Type B pancreatic cell (in vitro differentiated cells): ENCODE data around the gene E2F1. TPM values are rescaled to one million over a fixed set of nuclear protein-coding genes. Genes with fewer than 3 reads are reported as not detected.
"Not testable (repeated sequence)": the region's sequence is repeated elsewhere in the genome, so short reads cannot be mapped to it uniquely, and the experiment has no call there.

Experiments
- DNase-seq: peaks from one replicate; pipeline ENCODE4 v3.0.0; 2021; ENCODE audit warnings: mixed read lengths; ENCODE audit not compliant: unreplicated experiment; ENCODE audit errors: extremely low spot score
- H3K27ac Mint-ChIP-seq: 2 replicates; pipeline ENCODE4 v1.8.0; 2021; ENCODE audit warnings: mild to moderate bottlenecking, mixed read lengths
- H3K27me3 Mint-ChIP-seq: 2 replicates; pipeline ENCODE4 v1.8.0; 2021; ENCODE audit warnings: mixed read lengths
- H3K36me3 Mint-ChIP-seq: 2 replicates; pipeline ENCODE4 v1.8.0; 2021; ENCODE audit warnings: mixed read lengths
- H3K4me1 Mint-ChIP-seq: one replicate; pipeline ENCODE4 v1.8.0; 2021; ENCODE audit warnings: mixed read lengths; ENCODE audit not compliant: unreplicated experiment
- H3K4me3 Mint-ChIP-seq: 2 replicates; pipeline ENCODE4 v1.8.0; 2021; ENCODE audit warnings: mild to moderate bottlenecking, mixed read lengths
- H3K9me3 Mint-ChIP-seq: 2 replicates; pipeline ENCODE4 v1.8.0; 2021; ENCODE audit warnings: mixed read lengths
- total RNA-seq: library from RNA; stranded (reverse); gene quantifications from 2 replicates; pipeline ENCODE4 v1.2.1, GENCODE V29; 2021; ENCODE audit warnings: low replicate concordance
- TF ChIP-seq, protein P1 (sequence below): fragments of 200-600 bp; sonication (generic); conservative IDR thresholded peaks from 2 replicates; pipeline ENCODE4 v1.5.0; 2021; ENCODE audit warnings: antibody characterized with exemption, mild to moderate bottlenecking

Gene E2F1
- total RNA-seq, 1 donor from 2014 or later, result 32.8 TPM

DNA sequence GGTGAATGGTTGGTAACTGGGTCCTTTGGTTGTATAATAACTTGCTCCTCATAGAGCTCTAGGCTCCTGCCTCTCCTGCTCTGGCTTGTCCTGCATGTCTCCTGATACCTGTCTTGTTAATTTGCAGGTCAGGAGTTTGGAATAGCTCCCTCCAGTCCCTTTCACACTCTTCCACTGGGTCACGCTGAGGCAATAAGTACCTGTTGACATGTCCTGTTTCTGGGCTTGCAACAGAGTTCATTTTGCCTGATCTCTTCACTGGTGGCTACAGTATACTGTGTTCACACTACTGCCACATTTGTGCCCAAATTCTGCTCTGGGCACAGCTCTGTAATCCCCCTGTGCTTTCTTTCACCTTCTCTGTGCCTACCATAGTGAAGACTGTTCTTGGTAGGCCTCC, 49.4 kb downstream of the E2F1 start:
- H3K27ac Mint-ChIP-seq, result no peak overlapping the region
- H3K27me3 Mint-ChIP-seq, result no peaks in the 10 kb centered on the region
- no peaks in the 10 kb centered on the region for H3K9me3 Mint-ChIP-seq
- peaks cover 36% of the 10 kb centered on the region for H3K36me3 Mint-ChIP-seq
- TF ChIP-seq, protein P1, sequence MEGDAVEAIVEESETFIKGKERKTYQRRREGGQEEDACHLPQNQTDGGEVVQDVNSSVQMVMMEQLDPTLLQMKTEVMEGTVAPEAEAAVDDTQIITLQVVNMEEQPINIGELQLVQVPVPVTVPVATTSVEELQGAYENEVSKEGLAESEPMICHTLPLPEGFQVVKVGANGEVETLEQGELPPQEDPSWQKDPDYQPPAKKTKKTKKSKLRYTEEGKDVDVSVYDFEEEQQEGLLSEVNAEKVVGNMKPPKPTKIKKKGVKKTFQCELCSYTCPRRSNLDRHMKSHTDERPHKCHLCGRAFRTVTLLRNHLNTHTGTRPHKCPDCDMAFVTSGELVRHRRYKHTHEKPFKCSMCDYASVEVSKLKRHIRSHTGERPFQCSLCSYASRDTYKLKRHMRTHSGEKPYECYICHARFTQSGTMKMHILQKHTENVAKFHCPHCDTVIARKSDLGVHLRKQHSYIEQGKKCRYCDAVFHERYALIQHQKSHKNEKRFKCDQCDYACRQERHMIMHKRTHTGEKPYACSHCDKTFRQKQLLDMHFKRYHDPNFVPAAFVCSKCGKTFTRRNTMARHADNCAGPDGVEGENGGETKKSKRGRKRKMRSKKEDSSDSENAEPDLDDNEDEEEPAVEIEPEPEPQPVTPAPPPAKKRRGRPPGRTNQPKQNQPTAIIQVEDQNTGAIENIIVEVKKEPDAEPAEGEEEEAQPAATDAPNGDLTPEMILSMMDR, result no peak
- no peak overlapping the region for H3K4me3 Mint-ChIP-seq
- DNase-seq, result no peak
- no peaks in the 10 kb centered on the region for H3K4me1 Mint-ChIP-seq

DNA sequence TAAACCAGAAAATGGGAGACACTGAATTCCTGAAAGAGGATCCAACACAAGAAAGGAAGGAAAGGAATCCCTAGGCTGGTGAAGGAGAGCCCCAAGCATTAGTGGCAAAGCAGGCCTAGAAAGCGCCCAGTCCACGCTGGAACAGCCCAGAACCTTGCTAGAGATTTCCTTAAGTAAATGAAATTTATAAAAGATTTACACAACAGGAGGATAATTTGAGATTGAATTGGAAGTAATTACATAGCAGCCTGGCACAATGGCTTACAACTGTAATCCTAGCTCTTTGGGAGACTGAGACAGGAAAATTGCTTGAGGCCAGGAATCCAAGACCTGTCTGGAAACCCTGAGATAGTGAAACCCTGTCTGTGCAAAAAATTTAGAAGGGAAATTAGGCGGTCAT, 50.8 kb downstream of the E2F1 start:
- H3K9me3 Mint-ChIP-seq, result no peaks in the 10 kb centered on the region
- H3K4me3 Mint-ChIP-seq, result no peak overlapping the region
- TF ChIP-seq, protein P1, result no peak
- H3K36me3 Mint-ChIP-seq, result peaks cover 48% of the 10 kb centered on the region
- no peaks in the 10 kb centered on the region for H3K27me3 Mint-ChIP-seq
- H3K27ac Mint-ChIP-seq, result no peak overlapping the region
- H3K4me1 Mint-ChIP-seq, result no peaks in the 10 kb centered on the region
- no peak for DNase-seq

DNA sequence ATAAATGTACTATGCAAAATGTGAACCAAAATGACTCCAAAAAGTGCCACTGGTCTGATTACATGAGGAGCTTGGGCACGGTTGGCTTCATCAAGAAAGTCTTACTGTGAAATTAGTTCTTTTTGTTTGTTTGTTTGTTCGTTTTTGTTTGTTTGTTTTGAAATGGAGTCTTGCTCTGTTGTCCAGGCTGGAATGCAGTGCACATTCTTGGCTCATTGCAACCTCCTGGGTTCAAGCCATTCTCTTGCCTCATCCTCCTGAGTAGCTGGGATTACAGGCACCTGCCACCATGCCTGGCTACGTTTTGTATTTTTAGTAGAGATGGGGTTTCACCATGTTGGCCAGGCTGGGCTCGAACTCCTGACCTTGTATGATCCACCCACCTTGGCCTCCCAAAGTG, 54.3 kb downstream of the E2F1 start:
- H3K9me3 Mint-ChIP-seq, DNase-seq, H3K27me3 Mint-ChIP-seq, H3K4me1 Mint-ChIP-seq, H3K4me3 Mint-ChIP-seq, H3K27ac Mint-ChIP-seq: not testable (repeated sequence)
- H3K36me3 Mint-ChIP-seq, result peaks cover 50% of the 10 kb centered on the region

DNA sequence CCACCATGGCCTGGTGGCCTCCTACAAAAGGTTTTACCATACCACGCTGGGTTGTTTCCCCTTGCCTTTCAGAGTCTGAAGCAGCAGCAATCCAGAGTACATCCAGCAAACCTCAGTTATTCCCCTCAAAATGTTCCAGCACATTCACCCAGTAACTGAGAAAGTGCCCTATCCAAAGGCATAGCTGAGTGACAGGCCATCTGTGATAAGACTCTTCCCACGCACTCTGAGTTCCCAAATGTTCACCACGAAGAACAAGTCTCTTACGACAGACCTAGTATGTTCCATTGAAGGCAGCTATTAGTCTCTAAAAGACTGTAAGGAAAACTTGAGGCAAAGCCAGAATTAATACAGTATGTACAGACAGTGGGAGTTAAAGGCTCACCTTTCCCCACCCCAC, 55.7 kb downstream of the E2F1 start:
- H3K4me3 Mint-ChIP-seq, result no peak overlapping the region
- no peaks in the 10 kb centered on the region for H3K27me3 Mint-ChIP-seq
- H3K36me3 Mint-ChIP-seq, result peaks cover 60% of the 10 kb centered on the region
- TF ChIP-seq, protein P1, result no peak
- no peak overlapping the region for H3K27ac Mint-ChIP-seq
- no peak for DNase-seq
- no peaks in the 10 kb centered on the region for H3K9me3 Mint-ChIP-seq
- no peaks in the 10 kb centered on the region for H3K4me1 Mint-ChIP-seq

DNA sequence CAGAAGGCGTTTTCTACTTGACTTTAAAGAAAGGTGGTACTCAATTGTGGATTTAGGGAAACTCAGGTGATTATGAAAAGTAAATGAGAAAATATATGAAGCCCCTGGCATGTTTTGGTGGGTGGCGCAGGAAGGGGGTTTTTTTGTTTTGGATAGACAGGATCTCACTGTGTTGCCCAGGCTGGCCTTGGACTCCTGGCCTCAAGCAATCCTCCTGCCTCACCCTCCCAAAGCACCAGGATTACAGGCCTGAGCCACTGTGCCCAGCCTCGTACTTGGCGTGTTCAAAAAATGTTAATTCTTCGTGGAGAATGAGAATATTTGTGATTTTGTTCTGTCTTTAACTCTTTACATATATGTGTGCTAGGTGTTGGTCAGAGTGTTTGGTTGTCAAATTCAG, 56.2 kb downstream of the E2F1 start:
- Mint-ChIP-seq H3K27me3 (no peaks in the 10 kb centered on the region), H3K4me1 (no peaks in the 10 kb centered on the region), H3K27ac (no peak overlapping the region), H3K9me3 (no peaks in the 10 kb centered on the region), H3K4me3 (no peak overlapping the region), H3K36me3 (peaks cover 65% of the 10 kb centered on the region)
- DNase-seq, result no peak
- TF ChIP-seq, protein P1, result no peak

DNA sequence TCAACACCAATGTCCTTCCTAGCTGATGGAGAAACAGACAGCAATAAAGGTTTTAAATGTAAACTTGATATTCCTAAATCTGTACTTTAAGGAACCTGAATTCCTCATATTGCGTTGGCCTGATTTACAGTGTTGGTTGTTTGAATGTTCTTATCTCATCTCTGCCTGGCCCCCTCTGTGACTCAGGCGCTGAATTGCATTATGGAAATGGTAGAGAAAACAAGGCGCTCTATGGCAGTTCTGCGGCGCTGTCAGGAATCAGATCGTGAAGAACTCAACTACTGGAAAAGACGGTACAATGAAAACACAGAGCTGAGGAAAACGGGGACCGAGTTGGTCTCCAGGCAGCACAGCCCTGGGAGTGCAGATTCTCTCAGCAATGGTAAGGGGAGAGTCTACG, 56.7 kb downstream of the E2F1 start:
- Mint-ChIP-seq H3K4me3 (no peak overlapping the region), H3K27ac (no peak overlapping the region), H3K27me3 (no peaks in the 10 kb centered on the region), H3K36me3 (peaks cover 66% of the 10 kb centered on the region), H3K9me3 (no peaks in the 10 kb centered on the region), H3K4me1 (no peaks in the 10 kb centered on the region)
- DNase-seq, result no peak
- TF ChIP-seq, protein P1, result no peak
